Measurements from ENCODE around the gene MRE11. TPM values are rescaled to one million over a fixed set of nuclear protein-coding genes. Genes with fewer than 3 reads are reported as not detected.

The MRE11 gene
- total RNA-seq, 4 donors from 2014 or later: 9.0 to 18.3 (median 12.1) TPM

DNA sequence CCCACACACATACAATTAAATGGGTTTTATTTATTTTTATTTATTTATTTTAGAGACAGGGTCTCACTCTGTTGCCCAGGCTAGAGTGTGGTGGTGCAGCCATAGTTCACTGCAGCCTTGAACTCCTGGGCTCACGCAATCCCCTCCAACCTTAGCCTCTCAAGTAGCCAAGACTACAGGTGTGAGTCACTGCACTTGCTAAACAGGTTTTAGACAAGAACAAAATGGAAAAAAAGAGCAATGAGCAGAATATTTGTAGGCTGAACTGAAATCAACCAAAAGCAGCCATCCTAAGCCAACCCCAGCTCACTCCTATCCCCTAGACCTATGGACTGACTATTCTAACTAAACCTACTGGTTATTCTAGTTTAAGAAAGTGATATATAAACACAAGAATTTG lies 37.8 kb downstream of the MRE11 start:
- Histone ChIP-seq H3K27ac (no peak overlapping the region), H3K4me1 (peaks cover 0 to 27% (median 4%) of the 10 kb centered on the region in 3 donors), H3K27me3 (no peaks in the 10 kb centered on the region), H3K9me3 (no peaks in the 10 kb centered on the region), H3K4me3 (no peak overlapping the region), H3K36me3 (peaks cover 0 to 21% (median 5%) of the 10 kb centered on the region in 3 donors)
- intact Hi-C loops (cut with DNase I): no loop called here
- no peak for DNase-seq
- no peak for TF ChIP-seq CTCF (IDR thresholded peaks at IDR 0.05)
- no peak for TF ChIP-seq POLR2A (IDR thresholded peaks at IDR 0.05)
- 40 to 75% methylated on average over 1 of the region's 1 CpG for WGBS, 2 donors

- Histone ChIP-seq H3K27me3 (no peaks in the 10 kb centered on the region), H3K36me3 (peaks cover 0 to 5% (median 0%) of the 10 kb centered on the region in 3 donors), H3K27ac (no peak overlapping the region), H3K4me1 (peaks cover 0 to 32% (median 4%) of the 10 kb centered on the region in 3 donors), H3K9me3 (no peaks in the 10 kb centered on the region), H3K4me3 (no peak overlapping the region)
- 95 to 97% methylated on average over 2 of the region's 2 CpGs for WGBS, 2 donors
- intact Hi-C loops (cut with DNase I): no loop called here
- DNase-seq: no peak
- no peak for TF ChIP-seq POLR2A (IDR thresholded peaks at IDR 0.05)
- no peak for TF ChIP-seq CTCF (IDR thresholded peaks at IDR 0.05)
Measured at GRCh38 chr11:94454301-94454700, 39.3 kb downstream of the MRE11 start.

DNA sequence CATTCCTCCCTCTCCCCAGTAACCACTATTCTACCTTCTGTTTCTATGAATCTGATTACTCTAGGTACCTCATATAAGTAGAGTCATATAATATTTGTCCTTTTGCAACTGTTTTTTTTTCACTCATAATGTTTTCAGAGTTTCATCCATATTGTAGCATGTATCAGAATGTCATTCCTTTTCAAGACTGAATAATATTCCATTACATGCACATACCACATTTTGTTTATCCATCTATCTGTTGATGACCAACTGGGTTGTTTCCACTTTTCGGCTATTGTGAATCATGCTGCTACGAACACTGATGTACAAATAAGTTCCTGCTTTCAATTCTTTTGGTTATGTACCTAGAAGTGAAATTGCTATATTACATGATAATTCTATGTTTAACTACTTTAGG lies 40.7 kb downstream of the MRE11 start:
- Histone ChIP-seq H3K9me3 (no peaks in the 10 kb centered on the region), H3K27ac (no peak overlapping the region), H3K27me3 (no peaks in the 10 kb centered on the region), H3K36me3 (no peaks in the 10 kb centered on the region), H3K4me1 (peaks cover 0 to 36% (median 7%) of the 10 kb centered on the region in 3 donors), H3K4me3 (no peak overlapping the region)
- no peak for DNase-seq
- intact Hi-C loops (cut with DNase I): no loop called here
- no peak for TF ChIP-seq CTCF (IDR thresholded peaks at IDR 0.05)
- no peak for TF ChIP-seq POLR2A (IDR thresholded peaks at IDR 0.05)
- 94 to 100% methylated on average over 2 of the region's 2 CpGs for WGBS, 2 donors

DNA sequence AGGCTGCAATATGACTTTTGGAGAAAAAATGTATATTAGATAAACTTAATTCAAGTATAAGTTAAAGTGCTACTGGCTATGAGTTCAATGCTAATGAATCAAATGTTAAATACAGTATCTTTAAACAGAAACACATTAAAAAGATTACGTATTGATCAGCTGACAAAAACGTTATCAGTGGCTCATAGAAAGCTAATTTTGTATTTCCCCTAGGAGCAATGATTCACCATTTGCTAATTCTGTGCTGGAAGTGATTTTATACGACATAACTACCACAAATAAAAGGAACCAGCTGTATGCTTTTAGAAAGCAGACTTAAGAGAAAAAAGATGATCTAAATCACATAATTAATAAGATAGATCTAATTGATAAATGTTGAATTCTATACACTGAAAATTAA lies 43.6 kb downstream of the MRE11 start:
- no peak overlapping the region for H3K27ac ChIP-seq
- TF ChIP-seq CTCF (IDR thresholded peaks at IDR 0.05) (no peak), POLR2A (IDR thresholded peaks at IDR 0.05) (no peak)
- H3K4me3 ChIP-seq: no peak overlapping the region
- peaks cover 0 to 9% (median 3%) of the 10 kb centered on the region in 3 donors for H3K4me1 ChIP-seq
- no peaks in the 10 kb centered on the region for H3K9me3 ChIP-seq
- WGBS, 2 donors: 34 to 40% methylated on average over 3 of the region's 3 CpGs
- intact Hi-C loops (cut with DNase I): no loop called here
- DNase-seq: no peak
- peaks cover 0 to 26% (median 0%) of the 10 kb centered on the region in 3 donors for H3K36me3 ChIP-seq
- no peaks in the 10 kb centered on the region for H3K27me3 ChIP-seq

GRCh38 chr11:94449437-94449836 lies 44.2 kb downstream of the MRE11 start:
- intact Hi-C loops (cut with DNase I): no loop called here
- no peak for TF ChIP-seq CTCF (IDR thresholded peaks at IDR 0.05)
- TF ChIP-seq POLR2A (IDR thresholded peaks at IDR 0.05): no peak
- Histone ChIP-seq H3K9me3 (no peaks in the 10 kb centered on the region), H3K27ac (no peak overlapping the region), H3K4me3 (no peak overlapping the region), H3K4me1 (peaks cover 0 to 9% (median 3%) of the 10 kb centered on the region in 3 donors), H3K27me3 (no peaks in the 10 kb centered on the region), H3K36me3 (peaks cover 0 to 32% (median 0%) of the 10 kb centered on the region in 3 donors)
- 24 to 51% methylated on average over 2 of the region's 2 CpGs for WGBS, 2 donors
- no peak for DNase-seq
